Measurements from ENCODE around the gene TARBP2. TPM values are rescaled to one million over a fixed set of nuclear protein-coding genes. Genes with fewer than 3 reads are reported as not detected.

TARBP2 gene
- polyA plus RNA-seq, 1 of the 3 experiments (the other 2 are of a cell fraction), result 57.8 TPM

DNA sequence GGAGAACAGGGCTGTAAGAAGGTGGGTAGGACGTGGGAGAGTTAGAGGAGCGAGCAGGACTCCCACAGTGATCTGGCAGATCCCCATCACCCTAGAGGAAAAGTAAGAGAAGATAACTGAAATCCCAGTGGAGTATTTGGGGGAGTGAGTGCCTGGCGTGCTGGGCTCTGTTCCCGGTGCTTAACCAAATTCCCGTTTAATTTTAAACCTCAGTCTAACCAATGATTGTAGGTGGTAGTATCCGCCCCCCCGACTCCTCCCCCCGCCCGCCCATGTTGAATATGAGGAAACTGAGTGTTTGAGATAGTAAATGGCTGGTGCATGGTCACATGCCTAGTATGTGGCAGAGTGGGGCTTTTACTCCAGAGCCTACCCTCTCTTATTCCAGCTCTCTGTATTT is 1.2 kb downstream of the TARBP2 start:
- no peaks in the 10 kb centered on the region for H4K20me1 ChIP-seq (ENCODE audit: insufficient read depth)
- peaks cover 40% of the 10 kb centered on the region for H3K79me2 ChIP-seq (ENCODE audit: insufficient read depth)
- no peaks in the 10 kb centered on the region for H3K9me3 ChIP-seq
- H3F3A ChIP-seq (replicated peaks; ENCODE audit: insufficient read depth), result peaks cover 28% of the 10 kb centered on the region
- H3K4me2 ChIP-seq, result peak overlapping the region; percentile 96
- H3K4me3 ChIP-seq (ENCODE audit: low read depth in 2 of 2, low read length in 1 of 2), result peak overlapping the region; percentile 52 to 75
- no peaks in the 10 kb centered on the region for H3K27me3 ChIP-seq (ENCODE audit: insufficient read depth)
- CTCF ChIA-PET, result interaction anchor here (1.3 to 8.2 kb wide), 5 partner anchors 25 to 179 kb away, joined by 3 to 46 read pairs (median 9); partner anchors contain the start of gene AAAS
- no peak for TF ChIP-seq SIN3A (IDR thresholded peaks at IDR 0.05; ENCODE audit: borderline replicate concordance, low read depth, low read length)
- TF ChIP-seq, protein P1, sequence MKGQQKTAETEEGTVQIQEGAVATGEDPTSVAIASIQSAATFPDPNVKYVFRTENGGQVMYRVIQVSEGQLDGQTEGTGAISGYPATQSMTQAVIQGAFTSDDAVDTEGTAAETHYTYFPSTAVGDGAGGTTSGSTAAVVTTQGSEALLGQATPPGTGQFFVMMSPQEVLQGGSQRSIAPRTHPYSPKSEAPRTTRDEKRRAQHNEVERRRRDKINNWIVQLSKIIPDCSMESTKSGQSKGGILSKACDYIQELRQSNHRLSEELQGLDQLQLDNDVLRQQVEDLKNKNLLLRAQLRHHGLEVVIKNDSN (IDR thresholded peaks at IDR 0.05; ENCODE audit: borderline replicate concordance, low read depth), result no peak
- TF ChIP-seq, protein P2, sequence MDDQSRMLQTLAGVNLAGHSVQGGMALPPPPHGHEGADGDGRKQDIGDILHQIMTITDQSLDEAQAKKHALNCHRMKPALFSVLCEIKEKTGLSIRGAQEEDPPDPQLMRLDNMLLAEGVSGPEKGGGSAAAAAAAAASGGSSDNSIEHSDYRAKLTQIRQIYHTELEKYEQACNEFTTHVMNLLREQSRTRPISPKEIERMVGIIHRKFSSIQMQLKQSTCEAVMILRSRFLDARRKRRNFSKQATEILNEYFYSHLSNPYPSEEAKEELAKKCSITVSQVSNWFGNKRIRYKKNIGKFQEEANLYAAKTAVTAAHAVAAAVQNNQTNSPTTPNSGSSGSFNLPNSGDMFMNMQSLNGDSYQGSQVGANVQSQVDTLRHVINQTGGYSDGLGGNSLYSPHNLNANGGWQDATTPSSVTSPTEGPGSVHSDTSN (IDR thresholded peaks at IDR 0.05), result no peak
- TF ChIP-seq RAD21 (IDR thresholded peaks at IDR 0.05; ENCODE audit: low read length), result no peak
- no peak for TF ChIP-seq FOXJ3 (CRISPR knock-in tag; IDR thresholded peaks at IDR 0.05)
- no peak for TF ChIP-seq YY1 (IDR thresholded peaks at IDR 0.05; ENCODE audit: low read depth)
- no peak for TF ChIP-seq GATA2 (CRISPR knock-in tag; IDR thresholded peaks at IDR 0.05)
- TF ChIP-seq, protein P3, sequence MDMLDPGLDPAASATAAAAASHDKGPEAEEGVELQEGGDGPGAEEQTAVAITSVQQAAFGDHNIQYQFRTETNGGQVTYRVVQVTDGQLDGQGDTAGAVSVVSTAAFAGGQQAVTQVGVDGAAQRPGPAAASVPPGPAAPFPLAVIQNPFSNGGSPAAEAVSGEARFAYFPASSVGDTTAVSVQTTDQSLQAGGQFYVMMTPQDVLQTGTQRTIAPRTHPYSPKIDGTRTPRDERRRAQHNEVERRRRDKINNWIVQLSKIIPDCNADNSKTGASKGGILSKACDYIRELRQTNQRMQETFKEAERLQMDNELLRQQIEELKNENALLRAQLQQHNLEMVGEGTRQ (IDR thresholded peaks at IDR 0.05; ENCODE audit: borderline replicate concordance, low read depth, low read length), result no peak
- TF ChIP-seq EP300 (IDR thresholded peaks at IDR 0.05; ENCODE audit: borderline replicate concordance in 1 of 2, low read depth in 1 of 2, low read length in 1 of 2), result no peak
- no peak for TF ChIP-seq NRF1 (IDR thresholded peaks at IDR 0.05; ENCODE audit: low read depth, low read length)
- TF ChIP-seq FOXM1 (IDR thresholded peaks at IDR 0.05; ENCODE audit: low read depth), result no peak
- TF ChIP-seq REST (IDR thresholded peaks at IDR 0.05; ENCODE audit: low read depth, low read length), result no peak
- no peak for TF ChIP-seq RXRA (IDR thresholded peaks at IDR 0.05; ENCODE audit: borderline replicate concordance, low read depth)
- TF ChIP-seq TEAD4 (IDR thresholded peaks at IDR 0.05; ENCODE audit: borderline replicate concordance, insufficient read depth), result no peak
- TF ChIP-seq EZH2phosphoT487 (IDR thresholded peaks at IDR 0.05; ENCODE audit: borderline replicate concordance, low read depth), result no peak
- no peak for TF ChIP-seq MXI1 (IDR thresholded peaks at IDR 0.05; ENCODE audit: low read depth, low read length)
- TF ChIP-seq FOSL2 (IDR thresholded peaks at IDR 0.05; ENCODE audit: borderline replicate concordance, low read depth), result no peak
- no peak for TF ChIP-seq SMC3 (IDR thresholded peaks at IDR 0.05; ENCODE audit: low read depth, low read length)
- DNase-seq, result no peak
- peaks cover 10 to 43% of the 10 kb centered on the region in 2 experiments for H3K36me3 ChIP-seq (replicated peaks in 1 of 2; ENCODE audit: control insufficient read depth in 1 of 2, insufficient read depth in 2 of 2, low read length in 1 of 2)
- H3K9me2 ChIP-seq, result no peaks in the 10 kb centered on the region
- H3K4me1 ChIP-seq (ENCODE audit: control insufficient read depth in 1 of 2, insufficient read depth in 2 of 2, low read depth in 1 of 2, low read length in 1 of 2), result peaks cover 25 to 32% of the 10 kb centered on the region in 2 experiments
- H2AFZ ChIP-seq (ENCODE audit: low read depth), result no peak overlapping the region
- 50% methylated on average over 9 of the region's 9 CpGs for WGBS (ENCODE audit: low lambda C conversion rate)
- H3K27ac ChIP-seq (ENCODE audit: low read depth in 2 of 2, low read length in 1 of 2), result peak overlapping the region; percentile 94 to 100; a peak in 3 of 4 replicates
- peak overlapping the region; percentile 93 for H3K9ac ChIP-seq
- POLR2A ChIA-PET, result interaction anchor here (2.4 to 2.8 kb wide), 3 partner anchors 10 to 181 kb away, joined by 15 to 18 read pairs (median 16); partner anchors contain the start of gene AAAS

All from SK-N-SH (cell line).